HepG2 (cell line): ENCODE measurements around the gene EIF3A. TPM values are rescaled to one million over a fixed set of nuclear protein-coding genes. Genes with fewer than 3 reads are reported as not detected.

Experiments used
- ATAC-seq: fragments of 200-7000 bp; cut with Tn5 transposase; 3 replicates; pipeline ENCODE4 v1.9.1; 2020; ENCODE audit warnings: mild to moderate bottlenecking, moderate library complexity
- BruUV-seq: library from RNA; stranded (reverse); fragments of 400-500 nt; replicated peaks from 2 replicates; lab custom pipeline; 2021; lab: Mats Ljungman, UMichigan
- CTCF ChIA-PET: fragments of 300-600 bp; formaldehyde crosslinking; extraction: SDS; loops from one replicate; lab custom pipeline; 2021; ENCODE audit warnings: low total read pairs, inconsistent platforms, low intra/inter-chr PET ratio; lab: Yijun Ruan, JAX
- POLR2A ChIA-PET: fragments of 350-600 bp; sonication (Branson Sonifier 250); formaldehyde crosslinking; loops from one replicate; lab custom pipeline; 2020; ENCODE audit warnings: antibody characterized with exemption, inconsistent platforms; lab: Yijun Ruan, JAX
- DNase-seq: peaks from one replicate; pipeline ENCODE4 v3.0.0-alpha.2; 2015; ENCODE audit warnings: low spot score
- FAIRE-seq: peaks from 3 replicates; lab custom pipeline; 2011; peaks lifted over from hg19 to GRCh38; lab: Jason Lieb, UNC
- H2AFZ ChIP-seq: one replicate; pipeline ENCODE4 v1.6.1; 2011; ENCODE audit warnings: low read length, inconsistent platforms
- H3K27ac ChIP-seq: fragments of 300-600 bp; 3 replicates; pipeline ENCODE4 v1.8.0; 2011; ENCODE audit warnings: mixed run types, mild to moderate bottlenecking, mixed read lengths, low read length, inconsistent platforms; ENCODE audit not compliant: insufficient read depth; ENCODE audit errors: extremely low read length
- H3K27me3 ChIP-seq, 2 experiments: fragments of 200-600 bp in 1 of 2; 2 replicates in 1 of 2; 3 replicates in 1 of 2; pipeline versions ENCODE4 v1.6.0 to v1.8.0; 2011; ENCODE audit warnings: low read length in 2 of 2, mild to moderate bottlenecking in 2 of 2, moderate library complexity in 2 of 2, inconsistent platforms in 1 of 2; ENCODE audit not compliant: insufficient read depth in 2 of 2, control insufficient read depth in 1 of 2
- H3K36me3 ChIP-seq, 2 experiments: fragments of 200-600 bp in 1 of 2; replicated peaks in 1 of 2; 2 replicates in 1 of 2; 3 replicates in 1 of 2; pipeline versions ENCODE4 v1.5.1 to v1.8.0; 2011; ENCODE audit warnings: low read length in 2 of 2, inconsistent platforms in 1 of 2; ENCODE audit not compliant: insufficient read depth in 2 of 2, control insufficient read depth in 1 of 2
- H3K4me1 ChIP-seq: 2 replicates; pipeline ENCODE4 v1.5.1; 2012; ENCODE audit warnings: low read length, inconsistent platforms; ENCODE audit not compliant: insufficient read depth
- H3K4me2 ChIP-seq: 2 replicates; pipeline ENCODE4 v1.6.0; 2011; ENCODE audit warnings: low read depth, low read length, inconsistent platforms
- H3K4me3 ChIP-seq, 3 experiments: fragments of 200-600 bp in 1 of 3; sonication (generic), shearing (Covaris generic) in 1 of 3; replicated peaks in 1 of 3; 2 replicates each; pipeline ENCODE4 v1.5.1; 2011 to 2016; ENCODE audit warnings: low read length in 3 of 3, inconsistent platforms in 2 of 3, low read depth in 2 of 3, mild to moderate bottlenecking in 2 of 3, control low read depth in 1 of 3, mixed read lengths in 1 of 3; ENCODE audit not compliant: insufficient read depth in 1 of 3
- H3K79me2 ChIP-seq: one replicate; pipeline ENCODE4 v1.6.1; 2011; ENCODE audit warnings: low read length, inconsistent platforms; ENCODE audit not compliant: insufficient read depth
- H3K9ac ChIP-seq: 2 replicates; pipeline ENCODE4 v1.6.0; 2011; ENCODE audit warnings: mild to moderate bottlenecking, low read depth, low read length, inconsistent platforms; ENCODE audit not compliant: insufficient read depth
- H3K9me3 ChIP-seq: 2 replicates; pipeline ENCODE4 v1.5.1; 2012; ENCODE audit warnings: mild to moderate bottlenecking, low read length
- H4K20me1 ChIP-seq: 2 replicates; pipeline ENCODE4 v1.6.0; 2011; ENCODE audit warnings: inconsistent platforms, mild to moderate bottlenecking, low read length, moderate library complexity; ENCODE audit not compliant: insufficient read depth
- CCAR2 ChIP-seq: fragments of 200-400 bp; formaldehyde crosslinking; optimal IDR thresholded peaks from 2 replicates; pipeline ENCODE3; 2018; ENCODE audit warnings: low read depth, mild to moderate bottlenecking, low read length, moderate library complexity
- EED ChIP-seq: sonication (generic); formaldehyde crosslinking; IDR thresholded peaks from 2 replicates; pipeline ENCODE4 v1.5.0; 2020; ENCODE audit warnings: mild to moderate bottlenecking, missing genetic modification reagents
- GABPB1 ChIP-seq: IDR thresholded peaks from 2 replicates; pipeline ENCODE4 v1.6.1; 2016; ENCODE audit warnings: mild to moderate bottlenecking, missing genetic modification reagents, moderate library complexity, missing compliant biosample characterization
- GZF1 ChIP-seq: sonication (generic); formaldehyde crosslinking; IDR thresholded peaks from 2 replicates; pipeline ENCODE4 v1.5.1; 2020; ENCODE audit warnings: mild to moderate bottlenecking, missing genetic modification reagents
- KDM1A ChIP-seq: IDR thresholded peaks from 2 replicates; pipeline ENCODE4 v1.6.1; 2016; ENCODE audit warnings: missing compliant biosample characterization
- KLF12 ChIP-seq: sonication (generic); formaldehyde crosslinking; IDR thresholded peaks from 2 replicates; pipeline ENCODE4 v1.4.0; 2020; ENCODE audit warnings: missing genetic modification reagents, borderline replicate concordance
- NR2F6 ChIP-seq, 2 experiments: IDR thresholded peaks; 2 replicates each; pipeline ENCODE4 v1.6.1; 2016; ENCODE audit warnings: antibody characterized with exemption in 1 of 2, mild to moderate bottlenecking in 1 of 2
- TBL1XR1 ChIP-seq: fragments of 150-350 bp; IDR thresholded peaks from 2 replicates; pipeline ENCODE4 v1.6.1; 2014; ENCODE audit warnings: borderline replicate concordance, low read length; ENCODE audit not compliant: partially characterized antibody
- TMF1 ChIP-seq: sonication (generic); formaldehyde crosslinking; IDR thresholded peaks from 2 replicates; pipeline ENCODE4 v1.8.1; 2022; ENCODE audit warnings: low read depth, missing genetic modification reagents
- ZBTB7A ChIP-seq: sonication (generic); formaldehyde crosslinking; IDR thresholded peaks from 2 replicates; pipeline ENCODE4 v1.8.0; 2022; ENCODE audit warnings: mild to moderate bottlenecking, missing genetic modification reagents
- ZFP41 ChIP-seq: sonication (generic); formaldehyde crosslinking; IDR thresholded peaks from 2 replicates; pipeline ENCODE4 v1.4.0; 2020; ENCODE audit warnings: mild to moderate bottlenecking, missing genetic modification reagents, borderline replicate concordance
- ZNF382 ChIP-seq: sonication (generic); formaldehyde crosslinking; IDR thresholded peaks from 2 replicates; pipeline ENCODE4 v1.5.0; 2020; ENCODE audit warnings: missing genetic modification reagents, mild to moderate bottlenecking, borderline replicate concordance
- ZNF543 ChIP-seq: sonication (generic); formaldehyde crosslinking; IDR thresholded peaks from 2 replicates; pipeline ENCODE4 v1.4.0; 2020; ENCODE audit warnings: mild to moderate bottlenecking, missing genetic modification reagents
- ZNF564 ChIP-seq: sonication (generic); formaldehyde crosslinking; IDR thresholded peaks from 2 replicates; pipeline ENCODE4 v1.8.1; 2023; ENCODE audit warnings: mild to moderate bottlenecking, missing genetic modification reagents
- ZNF781 ChIP-seq: sonication (generic); formaldehyde crosslinking; IDR thresholded peaks from 2 replicates; pipeline ENCODE4 v1.5.1; 2020; ENCODE audit warnings: borderline replicate concordance, mild to moderate bottlenecking, missing genetic modification reagents; ENCODE audit errors: not compliant biosample characterization
- ZNF83 ChIP-seq: sonication (generic); formaldehyde crosslinking; IDR thresholded peaks from 2 replicates; pipeline ENCODE4 v1.4.0; 2020; ENCODE audit warnings: missing genetic modification reagents, mild to moderate bottlenecking, borderline replicate concordance
- WGBS: methylation state at CpG from one replicate; pipeline ENCODE4 v1.1.6; 2017; ENCODE audit warnings: low lambda C conversion rate; 5-methylcytosine and 5-hydroxymethylcytosine counted together
- in situ Hi-C: cut with HindIII; loops from 2 replicates; pipeline ENCODE4 v1.10.0; 2017; ENCODE audit warnings: low pct_unique_long_range_greater_than_20kb; ENCODE audit not compliant: extremely low pct_ligation_motif_present
- intact Hi-C: fragments of 100-400 bp; cut with micrococcal nuclease; formaldehyde crosslinking; loops from one replicate; pipeline ENCODE4 v1.10.0; 2022; ENCODE audit not compliant: unreplicated experiment
- polyA plus RNA-seq, 8 experiments: library from polyadenylated mRNA; depleted of rRNA in 3 of 8; stranded (reverse) in 7 of 8; unstranded in 1 of 8; fragments of >200 nt; fragmentation: Illumina TruSeq in 4 of 8; extraction: Trizol in 4 of 8; gene quantifications; 2 replicates each; pipeline versions ENCODE4 v1.2.1 to v1.2.3, GENCODE V29; 2011 to 2016; ENCODE audit warnings: low read depth in 4 of 8, missing spikeins in 1 of 8, mixed read lengths in 1 of 8; ENCODE audit not compliant: insufficient read depth in 1 of 8
- total RNA-seq, 5 experiments: library from RNA; depleted of rRNA; stranded (reverse); fragments of >200 nt; fragmentation: Illumina TruSeq; extraction: Trizol; gene quantifications; 2 replicates each; pipeline ENCODE4 v1.2.3, GENCODE V29; 2016; ENCODE audit warnings: low read depth in 1 of 5
- TF ChIP-seq, protein P1 (sequence below): sonication (generic); formaldehyde crosslinking; IDR thresholded peaks from 2 replicates; pipeline ENCODE4 v1.4.0; 2020; ENCODE audit warnings: missing genetic modification reagents, borderline replicate concordance
- TF ChIP-seq, protein P2 (sequence below): sonication (generic); formaldehyde crosslinking; IDR thresholded peaks from 2 replicates; pipeline ENCODE4 v1.4.0; 2020; ENCODE audit warnings: missing genetic modification reagents, mild to moderate bottlenecking, borderline replicate concordance
- TF ChIP-seq, protein P3 (sequence below): sonication (generic); formaldehyde crosslinking; IDR thresholded peaks from 2 replicates; pipeline ENCODE4 v1.4.0; 2020; ENCODE audit warnings: missing genetic modification reagents, low read depth, mild to moderate bottlenecking, borderline replicate concordance

The EIF3A gene
- total and polyA plus RNA-seq, 2 of the 13 experiments (the other 11 are each of a cell fraction or from before 2014, with no cell fraction given): 25.6 to 117 TPM

DNA sequence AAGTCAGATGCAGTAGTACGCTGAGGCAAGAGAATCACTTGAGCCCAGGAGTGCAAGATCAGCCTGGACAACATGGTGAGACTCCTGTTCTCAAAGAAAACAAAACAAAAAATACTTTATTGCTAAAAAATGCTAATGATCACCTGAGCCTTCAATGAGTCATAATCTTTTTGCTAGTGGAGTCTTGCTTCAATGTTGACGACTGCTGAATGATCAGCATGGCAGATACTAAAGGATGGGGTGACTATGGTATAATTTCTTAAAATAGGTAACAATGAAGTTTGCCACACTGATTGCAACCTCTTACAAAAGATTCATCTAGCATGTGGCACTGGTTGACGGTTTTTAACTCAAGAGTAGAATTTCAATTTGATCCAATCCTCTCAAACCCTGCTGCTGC is 28.8 kb downstream of the EIF3A start:
- POLR2A ChIA-PET: no interaction called here
- Histone ChIP-seq H3K27me3 (no peaks in the 10 kb centered on the region), H3K36me3 (peaks cover 41 to 95% of the 10 kb centered on the region in 2 experiments), H3K9me3 (no peaks in the 10 kb centered on the region), H3K4me3 (no peak overlapping the region), H3K27ac (no peak overlapping the region), H3K4me2 (no peak overlapping the region), H4K20me1 (no peaks in the 10 kb centered on the region; the same call in 1 of the 2 replicates), H3K9ac (no peak overlapping the region), H3K4me1 (no peaks in the 10 kb centered on the region)
- 94% methylated on average over 3 of the region's 3 CpGs for WGBS
- no peak for ATAC-seq
- intact Hi-C loops: no loop called here
- BruUV-seq: no TSS peak
- TF ChIP-seq, protein P1, sequence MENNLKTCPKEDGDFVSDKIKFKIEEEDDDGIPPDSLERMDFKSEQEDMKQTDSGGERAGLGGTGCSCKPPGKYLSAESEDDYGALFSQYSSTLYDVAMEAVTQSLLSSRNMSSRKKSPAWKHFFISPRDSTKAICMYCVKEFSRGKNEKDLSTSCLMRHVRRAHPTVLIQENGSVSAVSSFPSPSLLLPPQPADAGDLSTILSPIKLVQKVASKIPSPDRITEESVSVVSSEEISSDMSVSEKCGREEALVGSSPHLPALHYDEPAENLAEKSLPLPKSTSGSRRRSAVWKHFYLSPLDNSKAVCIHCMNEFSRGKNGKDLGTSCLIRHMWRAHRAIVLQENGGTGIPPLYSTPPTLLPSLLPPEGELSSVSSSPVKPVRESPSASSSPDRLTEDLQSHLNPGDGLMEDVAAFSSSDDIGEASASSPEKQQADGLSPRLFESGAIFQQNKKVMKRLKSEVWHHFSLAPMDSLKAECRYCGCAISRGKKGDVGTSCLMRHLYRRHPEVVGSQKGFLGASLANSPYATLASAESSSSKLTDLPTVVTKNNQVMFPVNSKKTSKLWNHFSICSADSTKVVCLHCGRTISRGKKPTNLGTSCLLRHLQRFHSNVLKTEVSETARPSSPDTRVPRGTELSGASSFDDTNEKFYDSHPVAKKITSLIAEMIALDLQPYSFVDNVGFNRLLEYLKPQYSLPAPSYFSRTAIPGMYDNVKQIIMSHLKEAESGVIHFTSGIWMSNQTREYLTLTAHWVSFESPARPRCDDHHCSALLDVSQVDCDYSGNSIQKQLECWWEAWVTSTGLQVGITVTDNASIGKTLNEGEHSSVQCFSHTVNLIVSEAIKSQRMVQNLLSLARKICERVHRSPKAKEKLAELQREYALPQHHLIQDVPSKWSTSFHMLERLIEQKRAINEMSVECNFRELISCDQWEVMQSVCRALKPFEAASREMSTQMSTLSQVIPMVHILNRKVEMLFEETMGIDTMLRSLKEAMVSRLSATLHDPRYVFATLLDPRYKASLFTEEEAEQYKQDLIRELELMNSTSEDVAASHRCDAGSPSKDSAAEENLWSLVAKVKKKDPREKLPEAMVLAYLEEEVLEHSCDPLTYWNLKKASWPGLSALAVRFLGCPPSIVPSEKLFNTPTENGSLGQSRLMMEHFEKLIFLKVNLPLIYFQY (CRISPR knock-in tag): no peak
- no peak for TF ChIP-seq ZNF543
- no peak for TF ChIP-seq KDM1A
- no peak for TF ChIP-seq TMF1 (CRISPR knock-in tag)
- no peak for TF ChIP-seq ZBTB7A (CRISPR knock-in tag)
- TF ChIP-seq TBL1XR1: no peak
- no peak for TF ChIP-seq ZFP41 (CRISPR knock-in tag)
- no peak for TF ChIP-seq ZNF83 (CRISPR knock-in tag)
- TF ChIP-seq, protein P2, sequence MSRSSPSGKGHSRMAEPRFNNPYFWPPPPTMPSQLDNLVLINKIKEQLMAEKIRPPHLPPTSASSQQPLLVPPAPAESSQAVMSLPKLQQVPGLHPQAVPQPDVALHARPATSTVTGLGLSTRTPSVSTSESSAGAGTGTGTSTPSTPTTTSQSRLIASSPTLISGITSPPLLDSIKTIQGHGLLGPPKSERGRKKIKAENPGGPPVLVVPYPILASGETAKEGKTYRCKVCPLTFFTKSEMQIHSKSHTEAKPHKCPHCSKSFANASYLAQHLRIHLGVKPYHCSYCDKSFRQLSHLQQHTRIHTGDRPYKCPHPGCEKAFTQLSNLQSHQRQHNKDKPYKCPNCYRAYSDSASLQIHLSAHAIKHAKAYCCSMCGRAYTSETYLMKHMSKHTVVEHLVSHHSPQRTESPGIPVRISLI (CRISPR knock-in tag): no peak
- no peak for TF ChIP-seq CCAR2
- no peak for TF ChIP-seq GZF1 (CRISPR knock-in tag)
- TF ChIP-seq, protein P3, sequence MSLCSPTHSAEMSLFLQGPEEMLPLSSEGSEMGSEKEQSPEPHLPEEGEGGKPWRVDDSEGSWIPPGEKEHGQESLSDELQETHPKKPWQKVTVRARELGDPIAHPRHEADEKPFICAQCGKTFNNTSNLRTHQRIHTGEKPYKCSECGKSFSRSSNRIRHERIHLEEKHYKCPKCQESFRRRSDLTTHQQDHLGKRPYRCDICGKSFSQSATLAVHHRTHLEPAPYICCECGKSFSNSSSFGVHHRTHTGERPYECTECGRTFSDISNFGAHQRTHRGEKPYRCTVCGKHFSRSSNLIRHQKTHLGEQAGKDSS: no peak
- no peak for TF ChIP-seq ZNF382 (CRISPR knock-in tag)
- TF ChIP-seq NR2F6 (IDR thresholded peaks at IDR 0.05): no peak
- TF ChIP-seq NR2F6 (CRISPR knock-in tag; IDR thresholded peaks at IDR 0.05): no peak
- TF ChIP-seq EED (CRISPR knock-in tag): no peak
- TF ChIP-seq ZNF564: no peak
- no peak for TF ChIP-seq KLF12 (CRISPR knock-in tag)
- no peak for TF ChIP-seq ZNF781 (CRISPR knock-in tag)
- TF ChIP-seq GABPB1: no peak
- TF ChIP-seq, all 625 proteins: peak for 0
- H2AFZ ChIP-seq: no peak overlapping the region
- CTCF ChIA-PET: no interaction called here
- FAIRE-seq (no peak), DNase-seq (no peak)
- in situ Hi-C loops: no loop called here
- H3K79me2 ChIP-seq: peaks cover 14% of the 10 kb centered on the region
